ENCODE results near the gene ATP9A.

- TF ChIP-seq POLR2A (IDR thresholded peaks at IDR 0.05; ENCODE audit: low read depth, low read length): no peak
- TF ChIP-seq MYC (IDR thresholded peaks at IDR 0.05; ENCODE audit: low read depth, low read length): no peak
- TF ChIP-seq CTCF (IDR thresholded peaks at IDR 0.05; ENCODE audit: extremely low read depth in 1 of 2, insufficient read depth in 1 of 2, low read depth in 1 of 2, low read length in 2 of 2): peak; percentile 83 to 87
- peak; percentile 25 for TF ChIP-seq POLR2AphosphoS5 (IDR thresholded peaks at IDR 0.05; ENCODE audit: insufficient read depth, low read depth, low read length)
- no peak for TF ChIP-seq GATA2 (IDR thresholded peaks at IDR 0.05; ENCODE audit: insufficient read depth, insufficient read length, low read depth, low read length)
- no peak for TF ChIP-seq EZH2 (IDR thresholded peaks at IDR 0.05; ENCODE audit: borderline replicate concordance, low read depth, low read length, severe bottlenecking)
Measured at GRCh38 chr20:51595058-51595532, 173.1 kb downstream of the ATP9A start.
